ENCODE results near the gene ZNF407.

ZNF407 gene

DNA sequence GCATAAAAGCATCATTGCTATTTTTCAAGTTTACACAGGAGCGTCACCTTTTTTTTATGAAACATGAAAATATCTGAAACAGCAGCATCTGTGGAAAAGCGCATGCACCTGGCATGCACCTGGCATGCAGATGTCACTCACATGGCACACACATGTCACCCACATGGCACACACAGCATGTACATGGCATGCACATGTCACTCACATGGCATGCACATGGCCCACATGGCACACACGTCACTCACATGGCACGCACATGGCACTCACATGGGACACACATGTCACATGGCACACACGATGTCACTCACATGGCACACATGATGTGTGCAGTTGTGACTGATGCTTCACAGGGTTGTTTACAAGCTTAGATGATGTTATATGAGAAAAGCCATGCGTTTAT lies 188.0 kb downstream of the ZNF407 start:
- DNase-seq (ENCODE audit: low spot score) = no peak

DNA sequence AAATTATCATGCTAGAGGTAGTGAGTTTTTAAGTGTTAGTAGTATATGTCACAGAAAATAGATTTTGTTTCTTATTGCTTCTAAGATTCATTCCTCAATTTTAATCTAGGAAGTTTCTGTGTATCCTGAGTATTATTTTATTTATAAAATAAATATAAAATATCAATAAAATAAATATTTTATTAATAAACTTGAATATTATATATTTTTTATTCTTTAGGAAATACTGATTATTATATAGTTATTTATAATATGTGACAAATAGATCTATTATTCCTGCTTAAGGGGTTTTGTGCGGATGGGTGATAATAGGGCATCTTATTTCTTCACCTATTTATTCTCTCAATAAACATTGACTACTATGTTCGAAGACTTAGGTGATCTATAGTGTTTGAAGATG lies 191.0 kb downstream of the ZNF407 start:
- DNase-seq (ENCODE audit: low spot score) = no peak

DNA sequence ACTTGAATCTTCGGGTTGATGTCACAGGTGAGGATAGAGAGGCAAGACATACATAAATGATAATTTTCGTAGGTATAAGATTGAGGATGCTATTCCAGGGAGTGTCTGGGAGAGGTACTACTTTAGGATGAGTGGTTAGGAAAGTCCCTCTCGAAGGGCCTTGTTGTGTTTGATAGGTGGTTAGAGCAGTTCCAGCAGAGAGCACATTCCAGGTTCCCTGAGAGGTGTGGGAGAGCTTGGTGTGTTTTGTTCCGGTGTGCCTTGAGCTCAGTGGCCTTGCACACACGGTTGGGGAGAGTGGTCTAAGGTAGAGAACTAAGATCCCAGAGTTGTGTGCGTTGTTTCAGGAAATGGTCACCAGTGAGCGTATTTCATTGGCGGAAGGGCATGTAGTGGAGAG lies 191.4 kb downstream of the ZNF407 start:
- DNase-seq (ENCODE audit: low spot score) = no peak

DNA sequence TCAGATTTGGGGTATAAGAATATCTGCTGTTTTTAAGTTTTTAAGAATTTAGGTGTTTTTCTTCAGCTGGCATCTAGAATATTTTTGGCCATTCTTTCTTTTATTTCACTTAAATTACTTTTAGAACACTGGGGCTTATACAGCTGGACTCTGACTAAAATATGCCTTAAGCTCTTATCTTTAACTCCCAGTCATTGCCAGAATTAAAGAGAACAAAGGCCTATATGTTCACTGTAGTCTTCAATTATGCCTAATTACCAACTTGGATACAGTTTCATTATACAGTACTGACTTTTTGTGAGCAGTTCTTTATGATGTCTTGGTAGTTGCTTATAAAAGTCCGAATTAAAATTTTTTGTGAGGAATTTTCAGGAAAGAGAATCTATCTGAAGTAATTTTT lies 192.8 kb downstream of the ZNF407 start:
- no peak for DNase-seq (ENCODE audit: low spot score)

DNA sequence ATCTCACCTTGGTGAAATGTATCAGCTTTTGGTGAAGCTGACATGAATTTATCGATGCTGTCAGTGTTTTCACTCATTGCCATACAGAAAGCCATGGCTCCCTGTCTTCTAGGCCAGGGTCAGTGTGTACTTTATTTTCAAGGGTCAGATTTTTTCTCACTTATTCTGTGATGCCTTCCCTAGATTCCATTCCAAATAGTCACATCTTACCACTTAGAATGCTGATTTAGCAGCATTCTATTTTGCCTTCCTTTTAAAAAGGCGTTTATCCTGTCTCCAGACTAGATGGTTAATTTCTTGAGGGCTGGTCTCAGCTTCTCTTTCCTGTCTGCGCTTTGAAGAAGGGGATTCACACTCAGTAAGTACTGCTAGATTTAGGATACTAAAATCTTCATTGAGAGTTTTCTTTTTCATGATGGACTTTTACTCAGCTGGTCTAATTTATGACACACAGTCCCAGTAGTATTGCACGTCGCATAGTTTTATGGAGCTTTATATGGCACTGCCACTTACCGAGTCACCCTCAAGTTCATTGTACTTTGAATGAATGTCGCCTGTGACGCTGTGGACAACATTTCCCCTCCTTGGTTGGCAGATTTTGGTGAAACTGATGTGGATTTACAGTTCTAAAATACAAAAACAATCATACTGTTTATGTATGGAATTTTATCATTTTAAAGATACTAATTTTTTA lies 194.0 kb downstream of the ZNF407 start:
- no peak for DNase-seq (ENCODE audit: low spot score)

DNA sequence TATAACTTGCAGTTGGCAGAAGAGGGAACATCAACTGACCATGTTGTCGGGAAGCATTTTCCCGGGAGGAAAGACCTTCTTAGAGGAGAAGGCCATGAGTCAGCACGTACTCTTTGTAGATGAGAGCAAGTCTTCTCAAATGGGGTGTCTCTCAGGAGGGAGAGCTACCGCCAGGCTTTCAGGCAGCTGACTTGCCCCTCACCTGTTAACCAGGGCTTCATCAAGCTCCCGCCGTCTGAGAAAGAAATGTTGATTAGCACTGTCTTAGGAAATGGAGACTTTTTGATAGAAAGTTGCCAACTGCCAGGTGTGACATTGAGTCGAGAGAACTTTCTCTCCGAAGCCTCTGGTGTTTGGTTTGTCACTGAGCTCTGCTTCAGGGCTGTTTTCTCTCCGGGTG lies 196.1 kb downstream of the ZNF407 start:
- no peak for DNase-seq (ENCODE audit: low spot score)

DNA sequence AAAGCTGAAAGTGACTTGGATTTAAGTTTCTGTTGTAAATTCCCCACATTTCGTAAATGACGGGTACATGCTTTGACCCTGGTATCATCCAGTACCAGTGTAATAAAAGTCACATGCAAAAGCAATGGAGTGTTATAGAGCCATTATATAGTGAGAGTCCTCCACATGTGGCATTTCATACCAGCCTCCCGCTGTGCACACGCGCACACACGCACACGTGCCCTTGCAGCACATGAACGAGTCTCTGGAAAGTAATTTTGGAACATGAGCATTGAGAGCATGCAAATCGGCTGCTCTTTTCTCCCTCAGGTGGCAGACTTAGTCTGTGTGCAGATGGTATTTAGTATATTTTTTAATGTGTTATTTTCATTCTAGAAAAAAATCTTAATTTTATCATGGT lies 198.1 kb downstream of the ZNF407 start:
- DNase-seq (ENCODE audit: low spot score) = no peak

DNA sequence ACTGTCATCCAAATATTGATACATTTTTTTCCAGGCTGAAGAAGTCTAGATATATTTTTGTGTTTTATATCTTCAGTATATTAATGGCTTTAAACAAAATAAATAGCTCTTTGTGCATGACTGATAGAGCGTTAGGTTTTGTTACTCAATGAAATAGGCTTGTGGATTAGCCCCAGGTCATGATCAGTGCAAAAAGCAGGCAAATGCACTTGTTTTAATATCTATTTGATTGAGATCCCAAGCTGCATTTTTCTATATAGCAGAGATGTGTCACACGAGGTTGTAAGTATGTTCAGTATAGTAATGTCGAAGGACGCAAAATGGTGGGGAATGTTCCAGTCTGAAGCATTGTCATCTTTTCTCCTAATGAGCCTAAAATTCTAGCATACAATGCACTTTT lies 198.5 kb downstream of the ZNF407 start:
- no peak for DNase-seq (ENCODE audit: low spot score)

DNA sequence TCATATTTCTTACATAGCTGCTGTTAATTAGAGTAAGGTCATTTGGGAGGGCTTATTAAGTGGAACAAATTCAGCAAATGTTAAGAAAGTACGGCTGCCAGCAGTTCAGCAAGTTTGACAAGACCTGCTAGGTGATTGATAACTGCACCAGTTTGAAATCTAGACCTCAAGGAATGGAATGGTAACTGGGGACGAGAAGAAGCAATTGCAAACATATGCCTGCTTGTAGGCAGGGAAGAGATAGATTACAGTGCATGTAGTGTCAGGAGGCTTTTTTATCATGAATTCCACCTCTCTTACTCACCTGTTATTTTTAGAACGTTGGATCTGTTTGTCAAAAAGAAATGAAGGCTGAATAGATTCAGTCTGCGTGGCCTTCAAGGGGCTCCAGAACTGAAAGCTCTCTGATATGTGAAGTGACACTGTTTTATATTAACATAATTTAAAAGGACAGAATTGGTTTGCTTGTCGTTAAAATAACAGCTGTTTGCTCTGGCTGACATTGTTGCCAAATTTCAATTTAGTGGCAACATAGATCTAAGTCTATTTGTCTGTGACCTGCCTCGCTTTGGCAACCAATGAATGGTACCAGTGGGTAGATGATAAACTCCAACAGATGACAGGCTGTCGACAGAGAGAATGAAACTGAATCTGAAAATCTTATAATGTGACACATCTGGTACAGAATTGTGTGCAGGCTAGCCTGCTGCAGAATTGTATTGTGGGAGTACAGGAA lies 199.3 kb downstream of the ZNF407 start:
- peak; percentile 59 for DNase-seq (ENCODE audit: low spot score)

DNA sequence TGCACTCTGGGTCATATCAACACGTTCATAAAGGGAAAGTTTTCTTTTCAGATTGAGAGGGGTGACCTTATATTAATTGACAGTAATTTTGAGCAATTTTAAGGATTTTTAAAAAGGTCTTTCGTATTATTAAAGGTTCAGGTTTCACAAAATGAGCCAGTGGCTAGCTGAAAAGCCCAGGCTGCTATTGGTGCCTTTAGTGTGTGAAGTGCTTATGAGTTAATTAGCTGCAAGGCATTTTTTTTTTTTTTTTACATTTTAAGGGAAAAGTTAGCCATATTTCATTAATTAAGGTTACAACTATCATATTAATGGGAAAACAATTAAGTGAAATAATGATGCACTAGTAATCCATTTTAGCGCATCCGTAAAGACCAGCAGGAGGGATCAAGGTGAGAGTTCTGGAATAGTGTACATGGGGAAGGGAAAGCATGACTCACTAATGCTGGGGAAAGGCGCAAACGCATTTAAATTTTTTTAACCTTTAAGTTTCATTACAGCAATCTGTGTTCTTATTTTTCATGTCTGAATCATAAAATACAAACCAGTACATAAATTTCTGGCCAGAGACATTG lies 200.0 kb downstream of the ZNF407 start:
- DNase-seq (ENCODE audit: low spot score) = no peak

DNA sequence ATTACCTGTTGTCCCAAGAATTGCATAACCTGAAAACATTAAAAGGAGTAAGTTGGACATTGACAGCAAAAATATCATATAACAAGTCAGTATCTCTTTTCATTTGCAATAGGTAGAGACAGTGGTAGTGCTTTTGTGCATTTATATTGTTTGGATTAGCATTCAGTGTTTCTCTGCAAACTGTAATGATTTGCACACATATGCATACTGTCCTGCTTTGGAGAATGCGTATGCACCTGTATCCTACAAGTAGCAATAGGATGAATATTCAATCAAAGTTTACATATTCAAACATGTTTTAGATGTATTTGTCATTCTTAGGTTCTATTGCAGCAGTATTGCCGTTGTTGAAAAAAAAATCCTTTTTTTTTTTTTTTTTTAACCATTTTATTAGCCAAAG lies 201.9 kb downstream of the ZNF407 start:
- no peak for DNase-seq (ENCODE audit: low spot score)

DNA sequence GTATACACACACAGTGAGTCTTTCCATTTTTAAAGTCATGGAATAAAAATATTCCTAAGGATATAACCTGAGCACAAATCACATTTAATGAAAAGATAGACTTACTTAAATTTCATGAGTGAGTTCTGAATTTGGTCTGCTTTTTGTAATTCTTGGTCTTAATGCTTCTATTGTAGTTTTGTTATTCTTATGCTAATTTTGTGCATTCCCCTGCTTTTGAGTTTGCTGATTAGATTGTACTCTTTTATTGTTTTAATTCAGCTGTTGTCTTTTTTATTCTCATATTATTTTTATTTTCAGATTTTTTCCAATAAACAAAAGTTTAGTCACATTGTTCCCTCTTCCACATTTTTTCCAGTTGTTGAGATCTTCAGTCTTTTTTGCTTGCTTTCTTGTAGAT lies 202.4 kb downstream of the ZNF407 start:
- DNase-seq (ENCODE audit: low spot score) = no peak

DNA sequence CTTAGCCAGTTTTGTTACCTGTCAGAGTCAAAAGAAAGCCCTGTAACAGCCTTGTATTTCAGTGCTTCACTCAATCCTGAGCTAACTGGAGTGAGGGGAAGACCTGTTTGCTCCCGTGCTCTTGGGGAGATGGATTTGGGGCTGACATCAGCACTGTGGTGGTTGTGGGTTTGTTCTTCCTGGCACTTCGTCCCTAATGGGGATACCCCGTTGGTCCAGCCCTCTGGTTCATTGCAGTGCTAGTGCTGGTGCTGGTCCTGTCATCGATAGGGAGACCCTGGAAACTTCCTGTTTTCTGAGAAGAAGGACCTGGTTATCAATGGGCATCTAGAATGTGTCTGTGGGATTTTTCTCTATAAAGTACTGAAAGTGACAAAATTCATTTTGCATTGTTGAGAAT lies 205.4 kb downstream of the ZNF407 start:
- no peak for DNase-seq (ENCODE audit: low spot score)

DNA sequence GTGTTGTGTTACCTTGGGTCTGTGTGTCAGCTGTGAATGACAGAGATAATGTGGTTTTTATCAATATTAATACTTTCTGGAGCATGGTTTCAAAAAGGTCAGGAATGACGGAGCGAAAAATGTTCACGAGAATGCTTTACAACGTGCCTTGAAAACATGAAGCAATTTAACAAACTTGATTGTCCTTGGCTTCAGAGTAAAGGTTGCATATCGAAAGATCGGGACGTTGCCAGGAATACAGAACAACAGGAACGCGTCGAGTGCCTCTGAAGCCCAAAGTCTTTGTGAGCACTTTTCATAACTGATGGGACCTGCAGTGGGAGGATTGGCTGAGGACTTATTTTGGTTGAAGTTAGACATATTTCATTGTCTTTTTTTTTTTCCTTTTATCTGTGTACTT lies 206.1 kb downstream of the ZNF407 start:
- DNase-seq (ENCODE audit: low spot score) = peak; percentile 21

DNA sequence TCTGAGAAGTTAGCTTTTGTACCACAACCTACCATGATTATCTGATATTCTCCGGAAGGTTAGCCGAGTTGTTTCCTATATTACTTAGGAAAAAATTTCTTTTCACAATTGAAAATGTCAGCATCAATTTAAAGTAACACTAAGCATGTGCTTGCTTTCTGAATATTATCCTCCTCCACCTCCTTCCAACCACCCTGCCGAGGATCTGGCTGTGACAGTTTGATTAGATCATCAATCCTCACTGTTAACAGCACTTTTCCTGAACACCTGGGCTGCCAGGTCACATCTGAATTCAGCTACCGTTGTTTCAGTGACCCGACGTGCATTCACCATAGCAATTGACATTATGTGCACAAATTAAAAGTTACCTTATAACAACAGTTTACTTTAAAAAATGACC lies 207.0 kb downstream of the ZNF407 start:
- peak; percentile 92 for DNase-seq (ENCODE audit: low spot score)

DNA sequence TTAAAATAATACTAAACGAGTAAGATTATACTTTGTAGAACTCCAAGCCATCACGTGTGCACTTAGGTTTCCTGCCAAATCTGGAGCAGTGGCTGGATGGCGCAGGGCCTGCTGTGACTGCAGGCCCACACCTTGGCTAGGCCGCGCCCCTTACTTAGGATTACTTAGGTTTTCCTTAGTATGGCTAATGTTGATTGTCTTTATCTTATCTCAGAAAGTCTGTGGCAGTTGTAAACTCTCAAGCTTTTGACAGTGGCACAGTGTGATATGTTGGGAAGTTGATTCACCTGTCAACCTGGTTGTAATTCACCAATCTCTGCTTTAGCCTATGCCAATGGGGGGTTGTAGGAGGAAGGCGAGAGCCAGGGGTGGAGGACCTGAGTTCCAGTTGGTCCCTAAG lies 208.4 kb downstream of the ZNF407 start:
- DNase-seq (ENCODE audit: low spot score) = no peak

DNA sequence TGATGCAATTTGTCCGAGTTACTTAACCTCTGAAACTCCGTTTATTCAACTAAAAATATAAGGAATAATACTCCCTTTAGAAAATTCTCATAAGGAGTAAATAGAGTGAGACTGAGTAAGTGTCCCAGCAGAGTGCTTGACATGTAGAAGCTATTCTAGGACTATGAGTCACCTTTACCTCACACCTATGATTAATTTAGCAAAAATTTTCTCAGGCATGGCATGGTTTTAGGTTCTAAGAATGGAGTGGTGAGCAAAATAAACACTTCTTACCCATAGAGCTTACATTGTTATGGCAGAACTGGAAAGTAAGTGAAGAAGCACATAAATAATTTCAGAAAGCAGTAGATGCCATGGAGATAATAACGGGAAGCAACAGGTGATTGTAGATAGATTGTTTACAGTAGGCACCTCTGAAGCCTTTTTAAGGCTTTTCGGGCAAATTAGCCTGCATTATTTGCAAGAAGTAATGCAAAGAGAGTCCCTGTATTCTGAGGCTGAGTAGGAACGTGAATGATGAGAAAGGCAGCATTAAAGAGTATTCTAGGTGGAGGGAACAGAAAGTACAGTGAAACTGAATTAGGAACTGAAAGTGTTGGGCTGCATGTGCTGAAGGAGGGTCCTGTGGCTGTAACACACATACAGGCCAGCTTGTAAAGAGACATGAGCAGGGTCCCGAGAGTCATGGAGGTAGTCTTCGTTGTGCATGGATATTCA lies 209.2 kb downstream of the ZNF407 start:
- DNase-seq (ENCODE audit: low spot score) = no peak

DNA sequence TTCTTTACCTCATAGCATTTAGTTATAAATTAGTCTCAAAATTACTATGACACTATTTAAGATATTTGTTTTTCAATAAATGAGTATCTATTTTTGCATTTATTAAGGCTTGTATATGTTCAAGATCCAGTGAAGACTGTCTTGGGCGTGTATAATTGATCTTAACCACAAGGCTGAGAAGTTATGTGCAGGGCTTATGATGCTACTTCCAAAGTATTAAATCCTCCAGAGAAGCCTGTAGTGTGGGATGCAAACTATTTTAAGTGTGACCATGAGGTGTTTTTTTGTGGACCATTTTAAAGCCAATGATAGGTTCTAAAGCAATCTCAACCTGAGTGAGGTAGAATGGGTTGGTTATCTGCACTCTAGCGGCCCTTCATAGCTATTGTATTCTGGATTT lies 219.9 kb downstream of the ZNF407 start:
- DNase-seq (ENCODE audit: low spot score) = no peak

DNA sequence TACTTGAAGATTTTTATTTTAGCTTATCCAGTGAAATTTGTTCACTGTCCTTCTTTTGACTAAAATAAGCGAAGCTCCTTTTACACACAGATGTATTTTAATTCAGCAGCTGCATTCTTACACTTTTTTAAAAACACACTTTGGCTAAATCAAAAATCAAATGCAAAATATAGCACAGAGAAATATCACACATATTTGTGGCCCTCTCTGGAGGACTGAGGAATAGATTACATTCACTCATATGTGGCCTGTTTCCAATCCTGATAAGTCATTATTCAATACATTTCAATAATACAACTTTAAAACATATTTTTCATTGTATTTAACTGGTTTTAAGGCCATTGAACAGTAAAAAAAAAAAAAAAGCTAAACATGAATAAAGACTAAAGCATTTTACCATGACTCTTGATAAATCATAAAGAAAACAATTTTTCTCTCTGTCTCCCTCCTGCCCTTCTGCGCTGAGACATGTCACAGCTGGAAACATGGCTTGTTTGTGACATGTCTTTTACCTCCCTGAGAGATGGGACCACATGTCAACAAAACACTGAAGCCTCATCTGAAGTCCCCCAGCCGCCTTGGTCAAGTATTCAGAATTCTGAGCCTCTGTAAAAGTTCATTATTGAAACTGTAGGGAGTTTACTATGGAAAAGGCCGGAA lies 221.0 kb downstream of the ZNF407 start:
- DNase-seq (ENCODE audit: low spot score) = no peak

DNA sequence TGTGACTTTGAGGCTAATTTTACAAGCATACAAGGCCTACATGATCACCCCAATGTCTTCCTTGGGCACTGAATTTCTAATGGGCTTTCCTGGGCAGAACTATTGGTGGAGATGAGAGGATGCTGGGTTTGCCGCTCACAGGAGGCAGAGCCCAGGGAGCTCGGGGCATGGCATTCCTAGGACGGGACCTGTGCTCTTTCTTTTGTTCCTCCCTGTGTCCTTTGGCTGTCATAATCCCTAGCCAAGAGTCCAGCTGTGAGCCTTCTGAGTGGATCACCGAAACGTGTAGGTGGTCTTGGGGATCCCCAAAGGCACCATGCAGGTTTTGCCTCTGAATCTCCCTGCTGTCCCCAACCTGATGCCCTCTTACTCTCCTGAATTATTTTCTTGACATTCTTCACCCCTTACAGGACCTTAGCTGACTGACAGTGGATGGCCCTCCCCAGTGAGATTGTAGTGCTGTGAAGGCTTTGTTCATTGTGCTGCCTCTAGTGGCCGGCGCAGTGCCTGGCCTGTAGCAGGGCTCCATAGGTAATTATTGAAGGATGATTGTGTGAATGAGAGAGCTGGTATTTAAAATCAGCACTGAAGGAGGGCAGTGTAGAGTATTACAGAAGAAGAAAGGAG lies 221.9 kb downstream of the ZNF407 start:
- peak; percentile 33 for DNase-seq (ENCODE audit: low spot score)

DNA sequence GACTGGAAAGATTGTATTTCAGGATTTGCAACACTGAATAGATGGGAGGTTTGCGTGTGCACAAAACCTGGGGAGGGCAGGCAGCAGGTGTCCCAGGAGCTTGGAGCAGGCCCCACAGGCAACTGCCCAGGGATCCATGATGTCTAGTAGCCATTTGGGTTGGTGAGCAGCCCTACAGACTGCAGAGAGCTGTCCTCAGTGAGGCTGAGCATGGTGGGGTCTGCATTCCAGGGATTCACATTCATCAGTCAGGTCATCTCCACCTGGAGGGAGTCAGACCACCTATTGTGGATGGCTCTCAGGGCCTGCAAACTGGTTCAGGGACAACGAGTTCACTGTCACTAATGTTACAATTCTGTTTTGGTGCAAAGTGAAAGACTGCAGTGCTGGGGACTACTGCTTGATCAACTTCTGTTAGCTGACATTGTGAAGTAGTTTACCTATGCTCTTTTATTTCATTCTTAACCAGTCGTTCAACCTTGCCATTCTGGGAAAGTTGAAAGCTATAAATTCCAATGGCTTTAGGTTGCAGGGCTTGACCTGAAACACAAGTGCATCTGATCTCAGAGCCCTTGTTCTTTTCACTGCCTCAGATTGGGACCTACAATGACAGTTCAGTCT lies 222.6 kb downstream of the ZNF407 start:
- no peak for DNase-seq (ENCODE audit: low spot score)
